Heart right ventricle (tissue), 16 donors: ENCODE data around the gene NEDD9. TPM values are rescaled to one million over a fixed set of nuclear protein-coding genes. Genes with fewer than 3 reads are reported as not detected.

Experiments used
- ATAC-seq, 8 donors: fragments of 200-7000 bp; cut with Tn5 transposase; one replicate each; pipeline ENCODE4 v1.9.1; 2020; ENCODE audit warnings: mild to moderate bottlenecking in 8 of 8, moderate library complexity in 8 of 8, moderate number of reproducible peaks in 1 of 8
- DNase-seq, 2 donors: peaks; one replicate each; pipeline ENCODE4 v3.0.0-alpha.2; 2020
- H3K27ac ChIP-seq, 10 donors: fragments of 200-600 bp; sonication (generic) in 2 of 10; one replicate each; pipeline versions ENCODE4 v1.5.0 to v1.8.0; 2020 to 2022; ENCODE audit warnings: mild to moderate bottlenecking in 3 of 10
- H3K27me3 ChIP-seq, 7 donors: fragments of 200-600 bp; one replicate each; pipeline ENCODE4 v1.8.0; 2021 to 2022; ENCODE audit warnings: mild to moderate bottlenecking in 2 of 7
- H3K36me3 ChIP-seq, 9 donors: fragments of 200-600 bp; sonication (generic) in 1 of 9; one replicate each; pipeline versions ENCODE4 v1.5.0 to v1.8.0; 2020 to 2022; ENCODE audit warnings: mild to moderate bottlenecking in 2 of 9
- H3K4me1 ChIP-seq, 9 donors: fragments of 200-600 bp; sonication (generic) in 1 of 9; one replicate each; pipeline versions ENCODE4 v1.5.0 to v1.8.0; 2020 to 2022; ENCODE audit warnings: mild to moderate bottlenecking in 4 of 9
- H3K4me3 ChIP-seq, 10 donors: fragments of 200-600 bp; sonication (generic) in 2 of 10; one replicate each; pipeline versions ENCODE4 v1.5.0 to v1.8.0; 2020 to 2022; ENCODE audit warnings: mild to moderate bottlenecking in 7 of 10, moderate library complexity in 2 of 10
- H3K9me3 ChIP-seq, 11 donors: fragments of 200-600 bp in 10 of 11; sonication (generic) in 2 of 11; one replicate each; pipeline versions ENCODE4 v1.5.0 to v1.8.0; 2013 to 2022; ENCODE audit warnings: mild to moderate bottlenecking in 2 of 11, control low read depth in 1 of 11, moderate library complexity in 1 of 11
- WGBS, 2 donors: extraction: QIAGEN DNeasy Blood & Tissue Kit; methylation state at CpG; one replicate each; pipeline ENCODE4 v1.1.7; 2013; ENCODE audit warnings: inconsistent platforms in 1 of 2; 5-methylcytosine and 5-hydroxymethylcytosine counted together
- intact Hi-C, 10 donors: fragments of 100-400 bp; cut with DNase I; formaldehyde crosslinking; loops; one replicate each; pipeline versions ENCODE4 v1.11.1 to v1.14.2; 2022
- polyA plus RNA-seq, 2 donors: library from polyadenylated mRNA; stranded (reverse); fragments of 200-250 nt; gene quantifications; one replicate each; pipeline ENCODE4 v1.2.3, GENCODE V29; 2013
- total RNA-seq, 10 donors: library from RNA; stranded (reverse); fragmentation: NEBNext Ultra II Directional in 3 of 10; extraction: Animal tissue kit (Norgen Biotek cat#: 25700) in 3 of 10; gene quantifications; one replicate each; pipeline versions ENCODE4 v1.2.1 to v1.2.4, GENCODE V29; 2021 to 2023
- TF ChIP-seq, protein P1 (sequence below), 9 donors: fragments of 200-600 bp; sonication (generic) in 2 of 9; IDR thresholded peaks; one replicate each; pipeline versions ENCODE4 v1.5.0 to v1.8.0; 2021 to 2022; ENCODE audit warnings: antibody characterized with exemption in 9 of 9, mild to moderate bottlenecking in 5 of 9, moderate library complexity in 1 of 9
- donor health status: Arrhythmogenic right ventricular cardiomyopathy.
- donor health status: ischemic (EF 13 %, LVEDD 7.1; RV severe dilation, severe dysfunction).
- donor health status: healthy with polysubstance abuse.
- donor health status: DM: no; HTN: yes; CAD: no.
- donor health status: DM: no; HTN: no; CAD: no.
- donor health status: ischemic (EF 25% LVEDD 6.9; RV normal size, moderate dysfunction).
- donor health status: ischemic (EF 25% LVEDD 5.7; RV mildly dilated, moderate dysfunction).
- donor health status: healthy.
- donor health status: DM: yes; HTN: yes; CAD: no.
- donor health status: Ischemic cardiomyopathy.
- donor health status: ischemic (EF 35%, LVEDD 5.7; RV mildly dilated, moderate dysfunction).
- donor health status: nonischemic (EF 11% LVEDD 7.7; RV severe dilation, severe dysfunction).
- donor health status: DM: yes; HTN: yes; CAD: no.
- donor health status: PGD.
- donor health status: ischemic (EF 29% LVEDD 5.4; RV normal size, mild dysfunction).
- donor health status: nonischemic (EF 23%, LVEDD 6.1; RV moderate dilation, normal function).

Gene NEDD9
- total and polyA plus RNA-seq, 12 donors, result 10.8 to 34.2 (median 23.3) TPM

DNA sequence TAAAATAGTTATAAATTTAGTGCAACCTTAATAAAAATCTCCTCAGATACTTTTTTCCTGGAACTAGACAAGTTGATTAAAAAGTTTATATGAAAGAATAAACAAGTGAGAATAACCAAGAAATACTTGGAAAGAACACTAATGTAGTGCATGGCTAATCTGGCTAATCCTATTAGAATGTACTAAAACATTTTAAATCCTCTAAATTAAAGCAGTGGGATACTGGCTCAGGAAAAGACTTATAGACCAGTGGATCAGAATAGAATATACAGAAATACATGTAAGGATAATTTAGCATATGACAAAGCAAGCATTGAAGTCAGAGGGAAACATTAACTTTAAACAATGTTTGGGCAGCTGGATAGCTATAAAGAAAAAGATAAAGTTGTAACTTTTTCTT is 79.9 kb downstream of the NEDD9 start:
- TF ChIP-seq, protein P1, sequence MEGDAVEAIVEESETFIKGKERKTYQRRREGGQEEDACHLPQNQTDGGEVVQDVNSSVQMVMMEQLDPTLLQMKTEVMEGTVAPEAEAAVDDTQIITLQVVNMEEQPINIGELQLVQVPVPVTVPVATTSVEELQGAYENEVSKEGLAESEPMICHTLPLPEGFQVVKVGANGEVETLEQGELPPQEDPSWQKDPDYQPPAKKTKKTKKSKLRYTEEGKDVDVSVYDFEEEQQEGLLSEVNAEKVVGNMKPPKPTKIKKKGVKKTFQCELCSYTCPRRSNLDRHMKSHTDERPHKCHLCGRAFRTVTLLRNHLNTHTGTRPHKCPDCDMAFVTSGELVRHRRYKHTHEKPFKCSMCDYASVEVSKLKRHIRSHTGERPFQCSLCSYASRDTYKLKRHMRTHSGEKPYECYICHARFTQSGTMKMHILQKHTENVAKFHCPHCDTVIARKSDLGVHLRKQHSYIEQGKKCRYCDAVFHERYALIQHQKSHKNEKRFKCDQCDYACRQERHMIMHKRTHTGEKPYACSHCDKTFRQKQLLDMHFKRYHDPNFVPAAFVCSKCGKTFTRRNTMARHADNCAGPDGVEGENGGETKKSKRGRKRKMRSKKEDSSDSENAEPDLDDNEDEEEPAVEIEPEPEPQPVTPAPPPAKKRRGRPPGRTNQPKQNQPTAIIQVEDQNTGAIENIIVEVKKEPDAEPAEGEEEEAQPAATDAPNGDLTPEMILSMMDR (IDR thresholded peaks at IDR 0.05), result no peak
- ATAC-seq, result no peak

DNA sequence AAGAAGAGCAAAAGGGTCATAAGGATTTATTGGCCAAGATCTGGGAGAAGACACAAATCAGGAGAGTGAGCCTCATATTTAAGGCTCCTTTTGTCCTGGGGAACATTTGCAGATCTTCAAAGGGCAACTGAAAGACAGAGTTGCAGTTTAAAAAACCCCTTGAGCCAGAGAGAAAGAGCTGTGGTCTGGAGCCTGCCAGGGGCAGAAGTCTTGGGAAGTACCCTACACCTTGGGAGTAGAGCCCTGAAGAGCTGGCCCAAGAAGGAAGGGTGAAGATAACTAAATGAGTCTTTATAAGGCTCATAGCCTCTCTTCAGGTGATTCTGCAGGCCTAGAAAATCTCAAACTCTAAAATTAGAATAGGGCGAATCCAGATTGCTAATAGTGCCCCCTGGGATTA is 81.0 kb downstream of the NEDD9 start:
- TF ChIP-seq, protein P1 (IDR thresholded peaks at IDR 0.05), result no peak
- no peak overlapping the region for H3K4me3 ChIP-seq
- ATAC-seq (no peak), DNase-seq (no peak)
- intact Hi-C loops, result no loop called here
- no peaks in the 10 kb centered on the region for H3K9me3 ChIP-seq
- no peaks in the 10 kb centered on the region for H3K27me3 ChIP-seq
- H3K36me3 ChIP-seq, result no peaks in the 10 kb centered on the region
- no peak overlapping the region for H3K27ac ChIP-seq
- WGBS, 2 donors, result 90 to 97% methylated on average over 1 of the region's 1 CpG
- no peaks in the 10 kb centered on the region for H3K4me1 ChIP-seq

More for the DNA sequence above, 79.9 kb downstream of the NEDD9 start:
- no peak for DNase-seq
- Histone ChIP-seq H3K4me1 (no peaks in the 10 kb centered on the region), H3K27ac (no peak overlapping the region), H3K27me3 (no peaks in the 10 kb centered on the region), H3K36me3 (no peaks in the 10 kb centered on the region), H3K4me3 (no peak overlapping the region), H3K9me3 (no peaks in the 10 kb centered on the region)
- intact Hi-C loops, result no loop called here

DNA sequence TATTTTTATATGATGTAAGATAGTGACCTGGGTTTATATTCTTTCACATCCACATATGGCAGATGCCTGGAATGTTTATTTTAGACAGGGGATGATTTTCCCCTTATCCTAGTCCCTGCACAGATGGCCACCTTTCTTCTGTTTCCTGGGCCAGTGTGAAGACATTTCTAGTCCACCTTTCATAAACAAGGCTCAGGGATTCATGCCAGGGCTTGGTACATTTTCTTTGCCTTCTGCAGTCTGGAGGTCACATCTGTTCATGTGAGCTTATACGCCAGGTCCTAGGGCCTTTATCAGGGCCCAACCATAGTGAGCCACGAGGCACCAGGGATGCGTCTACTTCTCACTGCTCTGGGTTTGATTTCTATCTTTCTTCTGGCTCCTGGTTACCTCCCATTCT is 82.9 kb downstream of the NEDD9 start:
- H3K36me3 ChIP-seq, result no peaks in the 10 kb centered on the region
- no peak overlapping the region for H3K27ac ChIP-seq
- WGBS, 2 donors, result 95 to 96% methylated on average over 3 of the region's 3 CpGs
- no peak for ATAC-seq
- TF ChIP-seq, protein P1 (IDR thresholded peaks at IDR 0.05), result no peak
- peaks cover 0 to under 1% (median 0%) of the 10 kb centered on the region in 9 donors for H3K4me1 ChIP-seq
- H3K9me3 ChIP-seq, result no peaks in the 10 kb centered on the region
- no peak for DNase-seq
- intact Hi-C loops, result loop anchor here in 3 of 10 donors (5.0 to 10.0 kb wide), 3 partner anchors 348 to 425 kb away; no protein-coding TSS in a partner anchor
- no peak overlapping the region for H3K4me3 ChIP-seq
- no peaks in the 10 kb centered on the region for H3K27me3 ChIP-seq

DNA sequence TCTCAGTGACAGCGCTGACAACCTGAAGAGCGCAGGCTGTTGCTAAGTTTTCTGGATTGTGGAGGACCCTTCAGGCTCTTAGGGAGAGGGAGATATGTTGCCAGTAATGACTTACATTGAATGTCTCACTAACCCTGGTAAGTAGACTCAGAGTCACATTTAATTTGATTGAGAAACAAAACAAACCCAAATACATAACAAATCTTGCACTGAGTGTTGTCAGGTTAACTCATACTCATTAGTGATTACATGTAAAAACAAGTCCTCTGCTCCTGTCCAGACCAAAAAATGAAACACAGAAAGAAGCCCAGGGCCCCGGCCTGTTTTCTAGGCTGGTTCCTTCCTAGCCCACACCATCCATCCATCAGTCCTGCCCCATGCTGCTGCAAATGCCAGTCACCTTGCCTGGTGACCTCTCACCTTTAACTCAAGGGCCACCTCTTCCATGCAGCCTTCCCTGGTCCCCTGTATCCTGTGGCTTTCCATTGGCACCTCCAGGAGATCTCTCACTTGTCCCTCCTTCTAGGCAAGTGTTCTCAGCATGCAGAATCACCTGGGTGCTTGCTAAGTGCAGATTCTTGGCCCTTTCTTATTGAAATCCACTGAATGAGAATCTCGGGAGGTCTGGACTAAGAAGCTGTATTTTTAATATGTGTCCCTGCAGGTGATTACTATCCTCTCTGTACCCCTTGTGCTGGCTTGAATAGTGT is 86.2 kb downstream of the NEDD9 start:
- Histone ChIP-seq H3K4me1 (peaks cover 0 to 17% (median 0%) of the 10 kb centered on the region in 9 donors), H3K9me3 (no peaks in the 10 kb centered on the region), H3K4me3 (no peak overlapping the region), H3K36me3 (no peaks in the 10 kb centered on the region), H3K27ac (no peak overlapping the region), H3K27me3 (no peaks in the 10 kb centered on the region)
- intact Hi-C loops, result loop anchor here in 3 of 10 donors (5.0 to 10.0 kb wide), 3 partner anchors 351 to 429 kb away; no protein-coding TSS in a partner anchor
- 98 to 99% methylated on average over 4 of the region's 4 CpGs for WGBS, 2 donors
- TF ChIP-seq, protein P1 (IDR thresholded peaks at IDR 0.05), result no peak
- ATAC-seq, result no peak
- DNase-seq, result no peak
